ENCODE measurements around the gene KDM4E. TPM values are rescaled to one million over a fixed set of nuclear protein-coding genes. Genes with fewer than 3 reads are reported as not detected.

Gene KDM4E
- not detected for total RNA-seq
- polyA plus RNA-seq, result not detected
- long read RNA-seq, donor 1, result 0 reads
- long read RNA-seq, donor 2, result 0 reads

GRCh38 chr11:95024958-95025357, at the start of gene KDM4E:
TSS of gene KDM4E (plus strand) at chr11:95025258. CDS start at chr11:95025558, 300 bp downstream.
- H3K4me3 ChIP-seq, result no peak within 1 kb of the TSS
- intact Hi-C loops (cut with DNase I), result no loop called here
- ATAC-seq (no peak), DNase-seq (no peak)
- no peaks in the 10 kb centered on the region for H3K27me3 ChIP-seq (ENCODE audit: insufficient read depth in 3 of 3, low read length in 2 of 3)
- H3K27ac ChIP-seq, result no peak within 1 kb of the TSS
- TF ChIP-seq CTCF (IDR thresholded peaks at IDR 0.05), result no peak
- H3K4me1 ChIP-seq, result no peaks in the 10 kb centered on the region
- WGBS, 3 donors, result 89 to 97% (median 92%) methylated on average over 1 of the region's 1 CpG
- no peaks in the 10 kb centered on the region for H3K36me3 ChIP-seq (ENCODE audit: insufficient read depth in 1 of 2, low read depth in 1 of 2)
- no peaks in the 10 kb centered on the region for H3K9me3 ChIP-seq

DNA sequence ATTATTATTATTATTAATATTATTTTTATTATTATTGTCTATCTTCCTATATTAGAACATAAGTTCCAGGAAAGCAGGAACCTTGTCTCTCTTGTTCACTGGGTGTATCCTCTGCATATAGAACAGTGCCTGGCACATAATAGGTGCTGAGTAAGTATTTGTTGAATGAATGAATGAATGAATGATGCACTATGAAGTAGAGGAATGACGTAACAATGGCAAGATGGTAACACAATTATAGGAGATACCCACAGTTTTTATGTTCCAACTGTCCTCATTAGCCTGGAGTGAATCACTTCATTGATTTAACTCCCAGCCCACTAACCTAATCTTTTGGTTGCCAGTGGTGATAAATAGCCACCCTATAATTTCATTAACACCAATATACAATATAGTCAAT, 49.5 kb upstream of the KDM4E start:
- Histone ChIP-seq H3K9me3 (no peaks in the 10 kb centered on the region), H3K27ac (no peak overlapping the region), H3K27me3 (ENCODE audit: insufficient read depth in 3 of 3, low read length in 2 of 3) (no peaks in the 10 kb centered on the region), H3K36me3 (ENCODE audit: insufficient read depth in 1 of 2, low read depth in 1 of 2) (peaks cover 0 to 16% of the 10 kb centered on the region in 2 donors), H3K4me3 (no peak overlapping the region), H3K4me1 (peaks cover 13% of the 10 kb centered on the region)
- no peak for DNase-seq
- intact Hi-C loops (cut with DNase I), result loop anchor here (10.0 kb wide), 3 partner anchors 89 to 231 kb away; partner anchors contain the start of gene SRSF8 (in 1 of the 2)
- no peak for ATAC-seq
- TF ChIP-seq CTCF (IDR thresholded peaks at IDR 0.05), result no peak
- WGBS, 3 donors, result 87 to 97% (median 94%) methylated on average over 1 of the region's 1 CpG

- Histone ChIP-seq H3K27me3 (ENCODE audit: insufficient read depth in 3 of 3, low read length in 2 of 3) (no peaks in the 10 kb centered on the region), H3K27ac (no peak overlapping the region), H3K4me3 (no peak overlapping the region), H3K4me1 (no peaks in the 10 kb centered on the region), H3K9me3 (no peaks in the 10 kb centered on the region), H3K36me3 (ENCODE audit: insufficient read depth in 1 of 2, low read depth in 1 of 2) (no peaks in the 10 kb centered on the region)
- 75 to 79% (median 75%) methylated on average over 4 of the region's 4 CpGs for WGBS, 3 donors
- TF ChIP-seq CTCF (IDR thresholded peaks at IDR 0.05), result no peak
- no peak for ATAC-seq
- intact Hi-C loops (cut with DNase I), result no loop called here
- DNase-seq, result no peak
Observed at GRCh38 chr11:94987378-94987777, 37.7 kb upstream of the KDM4E start.

GRCh38 chr11:94988748-94989147, 36.3 kb upstream of the KDM4E start:
- intact Hi-C loops (cut with DNase I), result no loop called here
- H3K27me3 ChIP-seq (ENCODE audit: insufficient read depth in 3 of 3, low read length in 2 of 3), result no peaks in the 10 kb centered on the region
- ATAC-seq, result no peak

More at GRCh38 chr11:94988748-94989147, 36.3 kb upstream of the KDM4E start:
- DNase-seq, result no peak
- no peak for TF ChIP-seq CTCF (IDR thresholded peaks at IDR 0.05)
- H3K4me1 ChIP-seq, result no peaks in the 10 kb centered on the region
- H3K27ac ChIP-seq, result no peak overlapping the region
- no peaks in the 10 kb centered on the region for H3K9me3 ChIP-seq
- no peaks in the 10 kb centered on the region for H3K36me3 ChIP-seq (ENCODE audit: insufficient read depth in 1 of 2, low read depth in 1 of 2)
- H3K4me3 ChIP-seq, result no peak overlapping the region
- WGBS, 3 donors, result 74 to 100% (median 79%) methylated on average over 1 of the region's 1 CpG

Data from psoas muscle (tissue), 8 donors.